Prostate gland (tissue), 2 donors: ENCODE results near the gene PARVG. TPM values are rescaled to one million over a fixed set of nuclear protein-coding genes. Genes with fewer than 3 reads are reported as not detected.

Source experiments
- DNase-seq: peaks from one replicate; pipeline ENCODE4 v3.0.0-alpha.2; 2019; ENCODE audit warnings: low spot score
- H3K27ac ChIP-seq, 2 donors: fragments of 200-600 bp; sonication (generic); 2 replicates each; pipeline ENCODE4 v1.5.1; 2017 to 2019
- H3K27me3 ChIP-seq: fragments of 200-600 bp; sonication (generic); replicated peaks from 2 replicates; pipeline ENCODE4 v1.5.1; 2019; ENCODE audit not compliant: insufficient read depth
- H3K36me3 ChIP-seq, 2 donors: fragments of 200-600 bp; sonication (generic); 1 replicate in 1 of 2; 2 replicates in 1 of 2; pipeline versions ENCODE4 v1.5.1 to v1.8.1; 2017 to 2019
- H3K4me1 ChIP-seq: fragments of 200-600 bp; sonication (generic); replicated peaks from 2 replicates; pipeline ENCODE4 v1.5.1; 2019
- H3K4me3 ChIP-seq, 2 donors: fragments of 200-600 bp; sonication (generic); 2 replicates each; pipeline ENCODE4 v1.5.1; 2017 to 2019
- H3K9me3 ChIP-seq: fragments of 200-600 bp; sonication (generic); 2 replicates; pipeline ENCODE4 v1.5.1; 2017
- CTCF ChIP-seq, 4 experiments: fragments of 200-600 bp in 2 of 4; fragments of 450-650 bp in 2 of 4; sonication (generic) in 2 of 4; IDR thresholded peaks; 1 replicate in 3 of 4; 2 replicates in 1 of 4; pipeline ENCODE4 v1.5.1; 2016 to 2019; ENCODE audit warnings: antibody characterized with exemption in 4 of 4, mild to moderate bottlenecking in 2 of 4, moderate library complexity in 2 of 4
- POLR2A ChIP-seq: fragments of 450-650 bp; IDR thresholded peaks from one replicate; pipeline ENCODE4 v1.6.1; 2016; ENCODE audit warnings: antibody characterized with exemption, mild to moderate bottlenecking
- POLR2AphosphoS5 ChIP-seq: sonication (generic); formaldehyde crosslinking; IDR thresholded peaks from one replicate; pipeline ENCODE4 v1.6.1; 2017; ENCODE audit warnings: antibody characterized with exemption
- WGBS: methylation state at CpG from one replicate; pipeline ENCODE4 v1.1.5; 2018; 5-methylcytosine and 5-hydroxymethylcytosine counted together
- intact Hi-C: fragments of 100-400 bp; cut with DNase I; formaldehyde crosslinking; loops from one replicate; pipeline ENCODE4 v1.14.2; 2022
- total RNA-seq, 2 donors: library from RNA; depleted of rRNA; stranded (reverse); fragments of >200 nt; gene quantifications; one replicate each; pipeline ENCODE4 v1.1.0, GENCODE V29; 2016

PARVG gene
- total RNA-seq, 2 donors from 2014 or later = 1.2 to 13.5 TPM

GRCh38 chr22:44219101-44219870 is 38.6 kb downstream of the PARVG start:
- TF ChIP-seq POLR2A (no peak), CTCF (IDR thresholded peaks at IDR 0.05) (no peak), POLR2AphosphoS5 (no peak)
- H3K27me3 ChIP-seq = no peaks in the 10 kb centered on the region
- no peak for DNase-seq
- H3K27ac ChIP-seq = no peak overlapping the region
- no peak overlapping the region for H3K4me3 ChIP-seq
- no peaks in the 10 kb centered on the region for H3K36me3 ChIP-seq
- 89% methylated on average over 21 of the region's 21 CpGs for WGBS
- H3K4me1 ChIP-seq = no peaks in the 10 kb centered on the region
- intact Hi-C loops = no loop called here
- no peaks in the 10 kb centered on the region for H3K9me3 ChIP-seq

GRCh38 chr22:44220727-44221680 is 40.3 kb downstream of the PARVG start:
- intact Hi-C loops = no loop called here

DNA sequence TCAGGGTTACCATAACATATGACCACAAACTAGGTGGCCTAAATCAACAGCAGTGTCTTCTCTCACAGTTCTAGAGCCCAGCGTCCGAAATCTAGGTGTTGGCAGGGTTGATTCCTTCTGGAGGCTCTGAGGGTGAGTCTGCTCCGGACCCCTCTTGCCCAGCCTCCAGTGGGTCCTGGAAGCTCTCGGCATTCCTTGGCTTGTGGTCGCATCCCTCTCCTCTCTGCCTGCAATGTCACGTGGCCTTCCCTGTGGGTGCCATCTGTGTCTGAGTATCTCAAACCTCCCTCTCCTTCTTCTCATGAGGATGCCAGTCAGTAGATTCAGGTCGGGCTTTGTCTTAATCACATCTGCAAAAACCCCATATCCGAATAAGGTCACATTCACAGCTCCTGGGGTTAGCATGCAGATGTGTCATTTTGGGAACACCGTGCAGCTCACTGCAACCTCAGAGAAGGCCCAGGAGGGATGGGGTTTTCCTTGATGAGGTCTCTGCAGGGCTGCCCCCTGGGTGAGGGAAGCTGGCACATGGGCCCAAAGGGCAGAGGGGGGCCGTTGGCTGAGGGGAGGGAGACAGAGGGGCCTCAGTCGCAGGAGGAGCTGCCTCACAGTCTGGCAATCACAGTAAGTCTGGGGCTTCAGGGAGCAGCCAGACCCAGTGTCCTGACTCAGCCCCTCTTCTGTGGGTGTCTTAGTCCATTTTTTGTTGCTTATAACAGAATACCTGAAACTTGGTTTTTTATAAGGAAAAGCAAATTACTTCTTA is 41.2 kb downstream of the PARVG start:
- no peaks in the 10 kb centered on the region for H3K27me3 ChIP-seq
- H3K4me3 ChIP-seq = no peak overlapping the region
- DNase-seq = no peak
- H3K9me3 ChIP-seq = no peaks in the 10 kb centered on the region
- TF ChIP-seq CTCF (IDR thresholded peaks at IDR 0.05) = no peak
- TF ChIP-seq POLR2AphosphoS5 = no peak
- no peaks in the 10 kb centered on the region for H3K36me3 ChIP-seq
- H3K27ac ChIP-seq = no peak overlapping the region
- WGBS = 95% methylated on average over 11 of the region's 11 CpGs
- intact Hi-C loops = no loop called here
- H3K4me1 ChIP-seq = no peaks in the 10 kb centered on the region

More at GRCh38 chr22:44220727-44221680, 40.3 kb downstream of the PARVG start:
- H3K27ac ChIP-seq = no peak overlapping the region
- TF ChIP-seq POLR2AphosphoS5 (no peak), POLR2A (no peak)
- no peak overlapping the region for H3K4me3 ChIP-seq
- no peaks in the 10 kb centered on the region for H3K27me3 ChIP-seq
- H3K9me3 ChIP-seq = no peaks in the 10 kb centered on the region
- DNase-seq = no peak
- H3K4me1 ChIP-seq = no peaks in the 10 kb centered on the region
- 75% methylated on average over 23 of the region's 23 CpGs for whole genome bisulfite sequencing
- no peaks in the 10 kb centered on the region for H3K36me3 ChIP-seq

GRCh38 chr22:44224166-44224565 is 43.4 kb downstream of the PARVG start:
- no peaks in the 10 kb centered on the region for H3K36me3 ChIP-seq
- H3K4me1 ChIP-seq = no peaks in the 10 kb centered on the region
- no peaks in the 10 kb centered on the region for H3K27me3 ChIP-seq
- intact Hi-C loops = no loop called here
- no peak overlapping the region for H3K4me3 ChIP-seq
- WGBS = 15% methylated on average over 12 of the region's 12 CpGs
- H3K27ac ChIP-seq = no peak overlapping the region
- TF ChIP-seq POLR2AphosphoS5 = no peak
- TF ChIP-seq POLR2A = no peak
- no peak for TF ChIP-seq CTCF (IDR thresholded peaks at IDR 0.05)
- H3K9me3 ChIP-seq = no peaks in the 10 kb centered on the region
- DNase-seq = no peak
